ENCODE measurements around the gene EARS2. TPM values are rescaled to one million over a fixed set of nuclear protein-coding genes. Genes with fewer than 3 reads are reported as not detected.

Gene EARS2
- total and polyA plus RNA-seq, 9 of the 15 experiments (the other 6 are each of a cell fraction or from before 2014, with no cell fraction given), result 17.6 to 58.6 (median 36.3) TPM

DNA sequence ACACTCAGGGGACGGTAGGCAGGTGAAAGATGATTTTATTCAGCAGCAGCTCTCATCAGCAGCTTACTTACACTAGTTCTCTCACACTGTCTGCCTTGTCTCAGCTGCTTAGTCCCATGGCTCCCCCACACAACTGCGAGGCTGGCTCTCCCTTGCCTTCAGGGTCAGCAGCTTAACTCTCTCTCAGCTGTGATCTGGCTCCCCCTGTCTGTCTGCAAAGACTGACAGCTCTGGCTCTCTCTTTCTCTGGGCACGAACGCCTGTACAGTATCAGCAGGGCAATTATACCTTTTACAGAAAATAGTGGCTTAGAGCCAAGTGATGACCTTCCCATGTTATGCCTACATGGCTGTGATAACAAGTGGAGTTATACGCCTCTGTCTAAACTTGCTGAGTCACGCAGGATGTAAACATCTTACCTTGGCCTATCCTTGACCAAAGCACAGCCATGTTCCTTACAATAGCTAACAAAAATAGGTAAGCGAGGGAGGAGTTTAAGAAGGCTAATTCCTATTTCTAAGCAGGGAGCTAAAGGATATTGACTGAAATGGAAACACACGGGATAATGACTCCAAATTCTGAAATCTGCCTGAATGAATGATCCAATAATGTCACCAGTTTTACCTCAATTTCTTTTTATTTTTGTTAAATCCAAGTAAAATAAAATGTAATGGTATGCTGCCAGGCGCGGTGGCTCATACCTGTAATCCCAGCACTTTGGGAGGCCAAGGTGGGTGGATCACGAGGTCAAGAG is 40.0 kb upstream of the EARS2 start (continued):
- TF ChIP-seq MTF1 (CRISPR knock-in tag; IDR thresholded peaks at IDR 0.05; ENCODE audit: borderline replicate concordance), result peak; percentile 96
- TF ChIP-seq TBL1XR1 (IDR thresholded peaks at IDR 0.05; ENCODE audit: low read length in 2 of 2), result no peak
- peak; percentile 99 for TF ChIP-seq NFE2 (IDR thresholded peaks at IDR 0.05; ENCODE audit: low read depth)
- no peak for TF ChIP-seq ETV6 (IDR thresholded peaks at IDR 0.05; ENCODE audit: borderline replicate concordance in 1 of 2, low read depth in 2 of 2, low read length in 1 of 2)
- TF ChIP-seq ETV6 (CRISPR knock-in tag; IDR thresholded peaks at IDR 0.05; ENCODE audit: borderline replicate concordance), result no peak
- TF ChIP-seq ERF (CRISPR knock-in tag; IDR thresholded peaks at IDR 0.05), result peak; percentile 99
- TF ChIP-seq, protein P1, sequence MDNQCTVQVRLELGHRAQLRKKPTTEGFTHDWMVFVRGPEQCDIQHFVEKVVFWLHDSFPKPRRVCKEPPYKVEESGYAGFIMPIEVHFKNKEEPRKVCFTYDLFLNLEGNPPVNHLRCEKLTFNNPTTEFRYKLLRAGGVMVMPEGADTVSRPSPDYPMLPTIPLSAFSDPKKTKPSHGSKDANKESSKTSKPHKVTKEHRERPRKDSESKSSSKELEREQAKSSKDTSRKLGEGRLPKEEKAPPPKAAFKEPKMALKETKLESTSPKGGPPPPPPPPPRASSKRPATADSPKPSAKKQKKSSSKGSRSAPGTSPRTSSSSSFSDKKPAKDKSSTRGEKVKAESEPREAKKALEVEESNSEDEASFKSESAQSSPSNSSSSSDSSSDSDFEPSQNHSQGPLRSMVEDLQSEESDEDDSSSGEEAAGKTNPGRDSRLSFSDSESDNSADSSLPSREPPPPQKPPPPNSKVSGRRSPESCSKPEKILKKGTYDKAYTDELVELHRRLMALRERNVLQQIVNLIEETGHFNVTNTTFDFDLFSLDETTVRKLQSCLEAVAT (IDR thresholded peaks at IDR 0.05), result peak; percentile 17 to 64; a peak in 1 of 4 replicates
- peak; percentile 88 for TF ChIP-seq ZNF551 (CRISPR knock-in tag; IDR thresholded peaks at IDR 0.05)
- TF ChIP-seq, protein P2, sequence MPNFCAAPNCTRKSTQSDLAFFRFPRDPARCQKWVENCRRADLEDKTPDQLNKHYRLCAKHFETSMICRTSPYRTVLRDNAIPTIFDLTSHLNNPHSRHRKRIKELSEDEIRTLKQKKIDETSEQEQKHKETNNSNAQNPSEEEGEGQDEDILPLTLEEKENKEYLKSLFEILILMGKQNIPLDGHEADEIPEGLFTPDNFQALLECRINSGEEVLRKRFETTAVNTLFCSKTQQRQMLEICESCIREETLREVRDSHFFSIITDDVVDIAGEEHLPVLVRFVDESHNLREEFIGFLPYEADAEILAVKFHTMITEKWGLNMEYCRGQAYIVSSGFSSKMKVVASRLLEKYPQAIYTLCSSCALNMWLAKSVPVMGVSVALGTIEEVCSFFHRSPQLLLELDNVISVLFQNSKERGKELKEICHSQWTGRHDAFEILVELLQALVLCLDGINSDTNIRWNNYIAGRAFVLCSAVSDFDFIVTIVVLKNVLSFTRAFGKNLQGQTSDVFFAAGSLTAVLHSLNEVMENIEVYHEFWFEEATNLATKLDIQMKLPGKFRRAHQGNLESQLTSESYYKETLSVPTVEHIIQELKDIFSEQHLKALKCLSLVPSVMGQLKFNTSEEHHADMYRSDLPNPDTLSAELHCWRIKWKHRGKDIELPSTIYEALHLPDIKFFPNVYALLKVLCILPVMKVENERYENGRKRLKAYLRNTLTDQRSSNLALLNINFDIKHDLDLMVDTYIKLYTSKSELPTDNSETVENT (CRISPR knock-in tag; IDR thresholded peaks at IDR 0.05), result no peak
- TF ChIP-seq MCM5 (IDR thresholded peaks at IDR 0.05; ENCODE audit: low read depth), result no peak
- peak; percentile 45; the same call in 1 of the 2 replicates for TF ChIP-seq REST (IDR thresholded peaks at IDR 0.05; ENCODE audit: borderline replicate concordance)
- TF ChIP-seq REST (CRISPR knock-in tag; IDR thresholded peaks at IDR 0.05; ENCODE audit: low read depth), result peak; percentile 90
- peak; percentile 51; the same call in 1 of the 2 replicates for TF ChIP-seq TOE1 (IDR thresholded peaks at IDR 0.05; ENCODE audit: borderline replicate concordance)
- no peak for TF ChIP-seq TOE1 (CRISPR knock-in tag; IDR thresholded peaks at IDR 0.05; ENCODE audit: borderline replicate concordance, low read depth)
- no peak for TF ChIP-seq RBBP5 (IDR thresholded peaks at IDR 0.05; ENCODE audit: borderline replicate concordance, insufficient read depth, low read length, poor library complexity, severe bottlenecking)
- TF ChIP-seq TCF7 (IDR thresholded peaks at IDR 0.05; ENCODE audit: borderline replicate concordance), result no peak
